SW480 (cell line): Measurements from ENCODE around the gene OR2AG1.

Experiments used
- DNase-seq: peaks from one replicate; pipeline ENCODE4 v3.0.0-alpha.2; 2016; ENCODE audit warnings: low spot score

OR2AG1 gene, protein sequence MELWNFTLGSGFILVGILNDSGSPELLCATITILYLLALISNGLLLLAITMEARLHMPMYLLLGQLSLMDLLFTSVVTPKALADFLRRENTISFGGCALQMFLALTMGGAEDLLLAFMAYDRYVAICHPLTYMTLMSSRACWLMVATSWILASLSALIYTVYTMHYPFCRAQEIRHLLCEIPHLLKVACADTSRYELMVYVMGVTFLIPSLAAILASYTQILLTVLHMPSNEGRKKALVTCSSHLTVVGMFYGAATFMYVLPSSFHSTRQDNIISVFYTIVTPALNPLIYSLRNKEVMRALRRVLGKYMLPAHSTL

DNA sequence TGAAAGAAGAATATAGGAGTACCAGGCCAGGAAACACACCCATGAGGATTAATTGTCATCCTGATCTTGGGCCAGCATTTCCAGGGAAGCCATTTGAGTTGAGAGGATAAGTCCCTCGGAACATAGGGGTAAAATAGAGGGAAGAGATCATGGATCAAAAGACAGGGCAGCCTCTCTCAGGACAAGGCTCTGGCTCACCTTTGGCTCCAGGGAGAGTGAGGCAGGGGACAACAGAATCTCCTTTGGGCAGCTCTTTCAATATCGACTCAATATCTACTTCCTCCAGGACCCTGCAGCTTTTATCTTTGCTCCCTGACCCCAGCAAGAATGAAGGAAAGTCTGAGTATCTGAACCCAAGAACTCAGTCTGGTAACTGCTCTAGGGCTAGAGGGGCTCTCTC is at the start of gene OR2AG1:
OR2AG1 (plus strand) TSS at position 301 of the 400 bp plus-strand sequence. CDS start 2,018 bp downstream, outside the sequence.
- no peak for DNase-seq

DNA sequence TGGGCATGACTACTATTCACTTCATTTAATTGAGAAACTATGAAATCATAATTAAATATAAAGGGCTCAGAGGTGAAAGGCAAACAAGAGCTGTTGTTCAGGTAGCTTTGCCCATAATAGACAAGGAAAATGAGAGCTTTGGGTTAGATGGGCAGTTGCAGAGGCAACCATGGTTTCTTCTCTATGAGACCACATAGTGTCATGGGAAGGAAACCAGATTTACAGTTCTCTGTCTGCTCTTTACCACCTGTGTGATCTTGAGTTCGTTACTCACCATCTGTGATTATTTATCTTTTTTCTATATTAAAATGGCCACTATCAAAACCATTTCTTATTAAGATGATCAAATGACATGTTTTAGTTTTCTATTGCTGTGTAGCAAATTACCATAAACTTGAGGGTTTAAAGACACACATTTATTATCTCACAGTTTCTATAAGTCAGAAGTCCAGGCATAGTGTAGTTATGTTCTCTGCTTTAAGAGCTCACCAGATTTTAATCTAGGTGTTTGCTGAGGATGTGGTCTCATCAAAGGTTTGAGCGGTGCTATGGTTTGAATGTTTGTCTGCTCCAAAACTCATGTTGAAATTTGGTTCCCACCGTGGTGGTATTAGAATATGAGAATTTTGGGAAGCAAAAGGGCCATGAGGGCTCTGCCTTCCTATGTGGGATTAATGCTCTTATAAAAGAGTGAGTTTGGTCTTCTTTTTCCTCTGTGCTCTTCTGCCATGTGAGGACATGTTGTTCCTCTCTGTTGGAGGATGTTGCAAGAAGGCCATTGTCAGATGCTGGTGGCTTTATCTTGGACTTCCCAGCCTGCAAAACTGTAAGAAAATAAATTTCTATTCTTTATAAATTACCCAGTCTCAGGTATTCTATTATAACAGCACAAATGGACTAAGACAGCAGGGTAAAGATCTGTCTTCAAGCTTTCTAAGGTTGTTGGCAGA is 49.2 kb upstream of the OR2AG1 start:
- no peak for DNase-seq

DNA sequence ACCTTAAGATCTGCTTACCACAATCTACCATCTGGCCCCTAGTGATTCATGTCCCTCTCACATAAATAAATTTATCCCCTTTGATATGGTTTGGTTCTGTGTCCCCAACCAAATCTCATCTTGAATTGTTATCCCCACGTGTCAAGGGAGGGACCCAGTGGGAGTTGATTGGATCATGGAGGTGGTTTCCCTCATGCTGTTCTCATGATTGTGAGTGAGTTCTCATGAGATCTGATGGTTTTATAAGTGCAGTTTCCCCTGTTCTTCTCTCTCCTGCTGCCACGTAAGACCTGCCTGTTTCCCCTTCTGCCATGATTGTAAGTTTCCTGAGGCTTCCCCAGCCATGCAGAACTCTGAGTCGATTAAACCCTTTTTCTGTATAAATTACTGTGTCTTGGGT is 48.2 kb upstream of the OR2AG1 start:
- DNase-seq = no peak

DNA sequence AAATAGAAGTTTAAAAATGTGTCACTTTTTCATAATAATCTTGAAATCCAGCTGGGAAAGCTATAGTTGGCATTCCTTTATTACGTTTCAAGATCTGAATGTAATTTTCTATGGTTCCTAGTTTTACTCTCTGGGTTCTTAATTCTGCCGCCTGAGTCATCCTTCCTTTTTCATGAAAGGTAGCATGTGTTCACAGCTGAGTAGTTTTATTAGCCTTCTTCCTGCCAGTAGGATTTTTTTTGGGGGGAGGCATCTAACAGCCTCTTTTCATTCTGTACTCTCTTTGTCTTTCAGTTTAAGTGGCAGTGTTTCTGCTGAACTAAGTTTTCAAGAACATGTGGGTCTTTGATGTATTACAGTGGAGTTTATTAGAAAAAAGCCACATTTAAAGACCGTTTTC is 47.5 kb upstream of the OR2AG1 start:
- DNase-seq = peak; percentile 22

DNA sequence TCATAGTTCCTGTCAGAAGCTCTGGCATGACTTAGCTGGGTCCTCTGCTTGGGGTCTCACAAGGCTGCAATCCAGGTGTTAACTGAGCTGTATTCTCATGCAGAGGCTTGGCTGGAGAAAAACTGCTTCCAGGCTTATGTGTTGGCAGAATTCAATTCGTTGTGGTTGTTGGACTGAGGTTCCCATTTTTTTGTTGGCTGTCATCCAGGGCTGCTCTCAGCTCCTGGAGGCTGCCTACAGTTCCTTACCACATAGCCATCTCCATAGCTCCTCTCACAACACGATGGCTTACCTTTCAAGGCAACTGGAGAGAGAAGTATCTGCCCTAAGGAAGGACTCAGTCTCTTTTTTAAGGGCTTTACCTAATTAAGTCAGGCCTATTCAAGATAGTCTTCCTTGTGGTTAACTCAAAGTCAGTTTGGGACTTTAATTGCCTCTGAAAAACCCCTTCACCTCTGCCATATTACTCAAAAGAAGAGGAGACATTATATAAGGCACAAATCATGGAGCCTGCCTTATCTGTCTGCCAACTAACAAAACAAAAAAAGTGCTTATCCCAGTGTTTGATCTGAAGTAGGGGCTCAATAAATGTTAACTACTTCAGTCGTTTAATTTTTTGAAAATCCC is 46.2 kb upstream of the OR2AG1 start:
- no peak for DNase-seq

DNA sequence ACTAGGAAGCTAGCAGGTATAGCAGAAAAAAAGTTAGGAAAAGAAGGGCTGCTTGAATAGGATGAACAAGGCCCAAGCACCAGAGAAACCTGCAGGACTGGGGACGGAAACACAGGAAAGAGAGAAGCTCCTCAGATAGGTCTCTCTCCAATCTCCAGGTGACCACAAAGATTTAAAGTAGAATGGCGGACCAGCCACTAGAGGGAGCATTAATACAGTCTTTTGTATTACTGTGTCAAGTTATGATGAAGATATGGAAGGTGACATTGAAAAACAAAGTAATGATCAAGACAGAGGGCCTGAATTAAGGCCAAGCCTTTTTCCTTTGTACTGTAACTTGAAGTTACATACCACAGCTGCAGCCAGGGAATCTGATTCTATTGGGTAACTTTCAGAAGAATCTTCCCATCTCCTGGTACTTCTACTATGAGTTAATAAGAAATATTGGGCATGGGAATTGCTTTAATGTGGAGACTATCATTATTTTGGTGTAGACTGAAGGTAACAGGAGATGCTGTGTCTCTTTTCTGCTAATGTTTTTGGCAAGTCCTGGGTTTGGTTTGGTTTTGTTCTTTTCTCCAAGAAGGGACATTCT is 44.9 kb upstream of the OR2AG1 start:
- peak; percentile 77 for DNase-seq

DNA sequence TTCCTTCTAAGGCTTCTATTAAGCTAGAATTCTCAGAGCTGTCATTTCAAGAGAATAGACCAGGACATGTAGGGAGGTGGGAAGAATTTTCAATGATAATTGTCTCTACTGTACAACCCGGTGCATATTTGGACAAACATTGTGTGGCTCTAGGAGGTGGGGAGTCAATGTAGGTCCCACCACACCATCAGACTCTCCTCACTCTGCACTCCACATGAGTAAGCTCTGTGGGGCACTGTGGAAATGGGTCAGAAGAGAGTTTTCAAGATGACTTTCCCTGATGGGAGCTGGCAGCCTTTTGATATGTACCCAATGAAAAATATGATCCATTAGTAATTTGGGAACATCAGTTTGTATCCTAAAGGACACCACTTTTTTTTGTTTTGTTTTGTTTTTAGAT is 44.2 kb upstream of the OR2AG1 start:
- DNase-seq = no peak

DNA sequence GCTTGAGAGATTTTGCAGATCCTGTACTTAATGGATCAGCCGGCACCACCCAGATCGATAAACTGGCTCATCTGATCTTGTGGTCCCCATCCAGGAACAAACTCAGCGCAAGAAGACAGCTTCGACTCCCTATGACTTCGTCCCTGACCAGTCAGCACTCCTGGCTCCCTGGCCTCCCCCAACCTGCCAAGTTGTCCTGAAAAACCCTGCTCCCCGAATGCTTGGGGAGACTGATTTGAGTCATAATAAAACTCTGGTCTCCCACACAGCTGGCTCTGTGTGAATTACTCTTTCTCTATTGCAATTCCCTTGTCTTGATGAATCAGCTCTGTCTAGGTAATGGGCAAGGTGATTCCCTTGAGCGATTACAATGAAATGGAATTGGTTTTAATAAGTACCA is 40.6 kb upstream of the OR2AG1 start:
- DNase-seq = no peak

DNA sequence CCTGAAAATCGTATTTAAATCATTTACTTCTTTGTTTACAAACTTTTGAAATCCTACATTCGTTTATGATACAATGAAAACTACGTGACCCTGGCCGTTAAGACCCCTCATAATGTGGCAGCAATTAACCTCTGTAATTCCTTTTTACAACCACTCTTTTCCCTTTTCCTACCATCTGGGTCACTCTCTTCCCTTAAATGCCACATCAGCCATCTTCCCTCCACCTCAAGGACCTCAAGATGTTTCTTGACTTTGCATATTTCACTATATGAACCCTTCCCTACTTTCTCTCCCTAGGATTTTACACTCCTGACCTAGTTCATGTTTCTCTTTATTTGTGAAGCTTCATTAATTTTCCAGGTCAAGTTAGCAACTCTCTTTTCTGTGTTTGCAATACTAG is 37.8 kb upstream of the OR2AG1 start:
- no peak for DNase-seq

DNA sequence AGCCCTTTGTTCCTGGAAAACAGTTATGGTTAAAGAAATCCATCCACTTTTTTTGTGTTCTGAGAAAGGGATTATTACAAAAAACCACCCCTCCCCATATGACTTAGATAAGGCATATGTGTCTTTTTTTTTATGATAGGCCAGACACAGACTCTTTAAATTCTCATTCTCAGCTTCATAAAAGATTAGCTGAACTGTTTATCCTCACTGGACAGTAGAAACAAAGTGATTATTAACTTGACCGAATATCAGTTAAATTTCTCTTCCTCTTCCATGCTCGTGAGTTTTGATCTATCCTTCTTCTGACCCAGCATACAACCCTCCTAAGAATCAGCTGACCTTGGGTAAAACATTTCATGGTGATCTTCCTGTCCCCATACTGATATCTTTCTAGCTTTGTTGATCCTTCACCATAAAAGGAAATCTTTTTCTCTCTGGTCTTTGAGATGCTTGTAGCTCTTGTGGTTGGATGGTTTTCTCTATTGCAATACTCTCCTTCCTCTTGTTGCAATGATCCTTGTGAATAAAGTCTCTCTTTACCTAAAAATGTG is 37.3 kb upstream of the OR2AG1 start:
- DNase-seq = no peak

DNA sequence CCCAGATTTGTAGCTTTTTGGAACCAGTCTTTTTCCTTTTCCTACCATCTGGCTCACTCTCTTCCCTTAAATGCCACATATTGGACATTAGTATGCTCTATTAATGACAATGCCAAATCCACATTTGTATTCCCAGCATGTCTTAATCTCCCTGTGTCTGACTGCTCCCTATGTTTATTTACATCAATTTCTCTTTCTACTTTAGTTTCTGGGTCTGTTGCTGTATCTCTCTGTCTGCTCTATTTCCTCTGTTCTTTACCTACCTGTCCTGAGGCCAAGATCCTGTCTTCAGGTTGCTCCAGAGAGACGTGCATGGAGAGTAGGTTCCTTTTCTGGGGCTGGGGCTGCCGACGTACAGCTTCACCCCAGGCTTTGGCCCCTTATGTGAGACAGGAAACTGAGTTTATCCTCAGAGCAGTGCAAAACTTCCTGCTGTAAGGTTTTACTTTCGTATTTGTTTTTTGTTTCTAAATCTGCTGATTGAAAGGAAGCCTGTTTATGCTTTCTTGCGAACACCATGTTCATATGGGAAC is 36.7 kb upstream of the OR2AG1 start:
- no peak for DNase-seq

DNA sequence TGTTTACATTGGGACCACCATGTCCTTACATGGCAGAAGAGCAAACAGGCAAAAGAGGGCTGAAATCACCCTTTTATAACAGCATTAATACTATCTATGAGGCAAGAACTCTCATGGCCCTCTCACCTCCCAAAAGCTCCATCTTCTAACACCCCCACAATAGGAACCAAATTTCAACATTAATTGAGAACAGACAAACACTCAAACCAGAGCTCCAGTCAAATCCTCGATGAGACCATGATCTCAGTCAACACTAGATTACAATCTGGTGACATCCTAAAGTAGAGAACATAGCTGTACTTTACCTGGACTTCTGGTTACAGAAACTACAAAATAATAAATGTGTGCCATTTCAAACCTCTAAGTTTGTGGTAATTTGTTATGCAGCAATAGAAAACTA is 36.2 kb upstream of the OR2AG1 start:
- no peak for DNase-seq

DNA sequence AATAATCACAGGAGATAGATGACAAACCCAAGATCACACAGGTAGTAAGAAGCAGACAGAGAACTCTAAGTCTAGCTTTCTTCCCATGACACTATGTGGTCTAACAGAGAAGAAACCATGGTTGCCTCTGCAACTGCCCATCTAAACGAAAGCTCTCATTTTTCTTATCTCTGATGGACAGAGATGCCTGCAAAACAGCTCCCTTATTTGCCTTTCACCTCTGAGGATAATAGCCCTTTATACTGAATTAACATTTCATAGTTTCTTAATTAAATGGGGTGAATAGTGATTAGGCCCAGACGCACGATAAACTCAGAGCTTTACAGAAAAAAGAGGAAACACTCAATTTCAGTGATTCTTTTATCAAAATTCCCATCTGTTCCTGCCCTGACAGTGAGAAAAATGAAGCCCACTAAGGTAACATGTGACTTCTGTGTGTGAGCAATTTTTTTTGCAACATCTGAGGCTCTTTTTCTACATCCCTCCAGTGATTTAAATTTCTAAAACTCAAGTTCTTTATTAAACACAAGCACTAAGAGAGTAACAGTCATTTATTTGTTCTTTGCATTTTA is 35.6 kb upstream of the OR2AG1 start:
- no peak for DNase-seq

DNA sequence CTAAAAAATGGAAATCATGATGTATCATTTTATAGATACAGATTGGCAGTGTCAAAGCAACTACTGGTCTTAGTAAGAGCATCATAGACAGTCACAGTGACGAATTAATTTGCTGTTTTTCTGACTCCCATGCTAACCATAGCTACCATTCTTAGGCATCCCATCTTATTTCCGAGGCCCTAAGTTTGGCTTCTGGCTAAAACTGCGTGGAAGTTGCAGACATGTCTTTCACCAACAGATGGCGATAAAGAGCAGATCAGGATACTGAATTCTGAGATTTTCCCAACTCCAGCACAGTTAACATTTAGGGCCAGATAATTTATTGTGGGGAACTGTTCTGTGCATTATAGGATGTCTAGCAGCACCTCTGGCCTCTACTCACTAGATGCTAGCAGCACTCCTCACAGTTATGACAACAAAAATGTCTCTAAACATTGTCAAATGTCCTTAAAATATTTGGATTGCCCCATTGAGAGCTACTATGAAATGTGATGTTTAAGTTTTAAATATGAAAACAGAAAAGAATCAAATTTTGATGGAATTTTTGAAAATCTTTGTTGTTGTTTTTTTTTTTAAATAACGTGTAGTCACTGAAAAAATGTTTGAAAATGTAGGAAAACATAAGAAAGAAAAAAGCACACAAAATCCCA is 27.4 kb upstream of the OR2AG1 start:
- DNase-seq = peak; percentile 30

DNA sequence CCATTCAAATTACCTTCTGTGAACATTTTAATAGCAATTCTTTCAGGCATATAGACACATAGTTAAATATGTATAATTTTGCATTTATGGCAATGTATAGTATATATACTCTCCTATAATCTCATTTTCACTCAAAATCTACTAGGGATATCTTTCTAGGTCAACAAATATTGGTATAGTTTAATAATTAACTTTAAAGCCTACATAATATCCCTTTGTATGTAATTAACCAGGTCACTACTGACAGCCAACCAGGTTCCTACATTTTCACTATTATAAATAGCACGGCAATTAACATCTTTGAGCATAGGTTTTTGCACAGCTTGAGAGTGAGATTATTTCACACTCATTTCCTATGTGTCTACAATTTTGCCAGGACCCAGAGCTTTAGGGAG is 26.9 kb upstream of the OR2AG1 start:
- DNase-seq = no peak

DNA sequence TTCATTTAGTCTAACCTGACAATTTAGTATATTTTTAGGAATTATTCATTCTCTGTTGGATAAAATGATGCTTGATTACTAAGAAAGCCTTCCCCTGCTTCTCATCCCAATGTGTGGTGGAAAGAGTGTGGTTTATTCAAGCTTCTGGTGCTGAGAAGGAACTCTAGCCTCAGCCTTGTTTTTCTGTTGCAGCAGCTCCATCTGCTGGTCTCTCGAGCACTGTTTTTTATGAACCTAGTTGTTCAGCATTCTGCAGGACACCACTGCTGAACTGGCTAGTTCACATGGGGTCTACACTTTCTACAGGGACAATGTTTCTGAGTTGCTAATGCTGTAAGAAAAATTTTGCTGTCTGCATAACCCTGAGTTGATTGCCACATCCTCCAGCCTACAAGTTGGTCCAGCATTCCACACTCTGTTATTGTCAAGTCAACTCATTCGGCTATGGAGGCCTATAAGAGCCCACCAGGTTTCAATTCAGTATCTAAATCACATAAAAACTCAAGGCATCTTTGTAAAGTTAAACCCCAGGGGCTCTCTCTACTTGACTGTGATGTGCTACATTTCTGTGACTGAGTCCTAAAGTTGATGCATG is 25.4 kb upstream of the OR2AG1 start:
- DNase-seq = peak; percentile 70

DNA sequence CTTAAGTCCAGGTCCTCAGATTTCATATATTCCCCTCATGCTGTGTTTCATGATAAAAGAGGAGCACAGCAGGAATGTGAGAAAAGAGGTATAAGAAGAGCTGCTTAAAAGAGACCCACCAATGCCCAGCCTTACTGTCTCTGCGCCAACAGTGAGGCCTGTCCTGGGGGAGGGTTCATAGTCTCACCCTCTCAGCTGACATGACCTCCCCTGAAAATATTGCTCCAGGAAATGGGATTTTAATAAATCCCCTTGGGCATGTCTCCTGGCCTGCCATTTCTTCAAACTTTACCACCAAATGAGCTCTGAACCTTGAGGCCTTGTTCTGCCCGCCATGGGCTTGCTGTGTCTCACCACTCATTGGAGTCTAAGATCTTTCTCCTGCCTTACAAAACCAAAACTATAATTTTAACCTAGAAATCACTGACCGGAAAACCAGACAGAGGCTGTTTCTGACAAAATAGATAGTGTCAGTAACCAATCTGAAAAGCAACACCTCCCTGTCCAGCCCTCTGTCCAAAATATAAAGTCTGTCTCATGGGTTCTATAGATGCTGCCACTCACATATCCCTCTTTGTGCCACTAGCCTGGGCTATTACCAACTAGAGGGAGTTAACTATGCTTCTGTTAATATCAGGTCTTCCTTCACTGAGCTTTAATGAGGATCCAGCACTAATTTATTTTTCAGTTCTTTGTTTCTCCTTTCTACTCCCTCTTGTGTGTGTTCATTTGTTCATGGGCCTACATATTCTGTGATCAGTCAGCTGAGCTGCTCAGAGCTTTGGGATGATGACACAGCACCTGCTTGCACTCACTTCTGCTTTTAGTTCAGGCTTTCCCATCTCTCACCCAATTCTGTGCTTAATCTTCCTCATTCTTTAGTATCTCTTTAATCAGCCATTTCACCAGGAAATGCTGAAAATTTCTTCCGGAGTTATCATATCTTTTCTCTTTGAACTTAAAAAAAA is 10.6 kb upstream of the OR2AG1 start, which contains the start of gene OR2AG2:
OR2AG2 (minus strand) TSS at position 51 of the 968 bp plus-strand sequence. CDS start 3,019 bp downstream, outside the sequence.
- DNase-seq = no peak

DNA sequence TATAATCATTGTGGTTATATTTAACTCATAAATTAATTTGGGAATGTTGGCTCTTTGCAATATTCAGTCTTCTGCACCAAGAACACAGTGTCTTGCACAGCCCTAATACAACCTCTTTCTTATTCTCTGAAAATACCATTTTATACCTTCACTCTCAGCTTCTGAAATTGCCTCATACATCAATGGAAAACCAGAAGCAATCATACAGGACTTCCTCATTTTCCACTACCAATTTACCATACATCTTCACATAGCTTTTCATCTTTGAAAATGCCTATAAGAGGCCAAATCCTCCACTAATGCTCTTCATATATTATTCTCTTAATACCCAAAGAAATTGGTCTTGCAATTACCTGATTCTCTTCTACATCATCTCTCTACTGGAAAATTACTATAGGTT is 4.3 kb upstream of the OR2AG1 start:
- DNase-seq = no peak

DNA sequence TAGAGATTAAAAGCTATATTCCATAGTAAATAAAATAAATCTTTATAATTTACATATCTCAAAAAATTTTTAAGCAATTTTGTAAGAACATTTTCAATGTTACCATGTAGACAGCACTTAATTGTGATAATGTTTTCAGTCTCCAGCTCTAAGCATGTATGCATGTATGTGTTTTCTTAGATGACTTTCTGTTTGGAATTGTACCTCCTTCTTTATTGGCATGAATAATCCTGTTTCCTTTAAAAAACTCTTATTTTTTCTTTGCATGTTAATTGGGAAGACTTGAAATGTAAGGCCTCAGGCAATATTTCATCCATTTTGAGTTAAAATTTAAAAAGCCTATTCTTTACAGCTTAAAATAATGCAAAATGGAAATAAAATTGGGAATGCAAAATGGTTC is 2.0 kb upstream of the OR2AG1 start:
- DNase-seq = no peak
